GM21360 (cell line): ENCODE measurements around the gene TNIP1.

ENCODE experiments used
- ATAC-seq: cut with Tn5 transposase; IDR thresholded peaks from one replicate; pipeline ENCODE4 v1.9.1; 2021; ENCODE audit warnings: mild to moderate bottlenecking, moderate library complexity; ENCODE audit not compliant: unreplicated experiment

The TNIP1 gene

GRCh38 chr5:151047814-151048425 is 32.9 kb downstream of the TNIP1 start:
- ATAC-seq = peak; percentile 45

- ATAC-seq = no peak
Measured at GRCh38 chr5:151042453-151043093, 38.3 kb downstream of the TNIP1 start.

- no peak for ATAC-seq
Measured at GRCh38 chr5:151041577-151042268, 39.1 kb downstream of the TNIP1 start.

DNA sequence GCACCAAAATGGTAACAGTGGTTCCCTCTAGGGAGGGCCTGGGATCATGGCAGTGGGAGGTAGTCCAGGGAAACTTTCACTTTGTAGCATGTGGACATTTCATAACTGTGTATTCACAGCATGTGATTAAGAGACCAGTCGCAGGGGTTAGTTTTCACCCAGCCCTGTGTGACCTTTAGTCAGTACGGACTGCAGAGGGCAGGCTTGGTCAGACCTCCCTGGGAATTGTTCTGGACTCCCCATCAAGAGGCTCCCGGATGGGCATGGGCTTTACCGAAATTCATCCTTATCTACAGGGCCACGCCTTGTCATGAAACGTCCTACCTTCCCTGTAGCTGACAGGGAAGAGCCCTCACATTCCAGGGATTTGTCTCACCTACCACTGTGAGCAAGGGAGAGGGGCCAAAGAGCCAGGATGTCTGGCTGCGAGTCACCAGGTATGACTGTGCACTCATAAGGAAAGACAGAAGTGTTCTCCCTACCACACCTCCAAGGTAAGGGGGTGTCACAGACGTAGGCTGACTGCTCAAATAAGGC is 40.6 kb downstream of the TNIP1 start:
- ATAC-seq = no peak

DNA sequence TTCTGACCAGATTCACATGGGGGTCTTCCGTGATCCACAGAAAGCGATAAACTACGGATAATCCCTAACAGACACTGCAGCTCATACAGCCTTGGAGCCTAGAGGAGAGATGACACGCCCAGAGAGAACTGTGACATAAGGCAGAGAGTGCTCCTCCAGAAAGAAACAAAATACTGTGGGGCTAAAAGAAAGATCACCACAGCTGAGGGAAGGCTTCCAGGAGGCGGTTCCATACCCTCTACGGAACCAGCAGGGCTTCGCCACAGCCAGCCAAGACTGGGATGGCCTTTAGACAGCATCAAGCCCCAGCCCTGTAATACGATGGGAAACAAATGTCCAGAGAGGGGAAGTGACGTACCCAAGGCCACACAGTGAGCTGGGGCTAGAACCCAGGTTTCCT is 41.2 kb downstream of the TNIP1 start:
- no peak for ATAC-seq

GRCh38 chr5:151038801-151039238 is 42.0 kb downstream of the TNIP1 start:
- ATAC-seq = no peak

DNA sequence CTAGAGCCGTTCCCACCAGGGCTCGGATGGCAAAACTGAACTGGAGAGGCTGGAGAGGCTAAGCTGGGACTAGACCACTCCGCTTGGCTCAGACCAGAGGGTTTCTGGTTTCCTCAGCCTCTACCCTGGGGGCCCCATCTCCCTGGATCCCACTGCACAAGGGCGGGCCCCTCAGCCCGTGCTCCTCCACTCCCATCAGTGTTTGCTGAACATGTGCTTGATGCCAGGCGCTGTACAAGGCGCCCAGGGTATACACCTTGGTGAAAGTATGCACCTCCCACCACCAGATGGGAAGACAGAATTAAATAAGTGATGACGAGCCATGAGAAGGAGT is 42.5 kb downstream of the TNIP1 start:
- ATAC-seq = no peak

DNA sequence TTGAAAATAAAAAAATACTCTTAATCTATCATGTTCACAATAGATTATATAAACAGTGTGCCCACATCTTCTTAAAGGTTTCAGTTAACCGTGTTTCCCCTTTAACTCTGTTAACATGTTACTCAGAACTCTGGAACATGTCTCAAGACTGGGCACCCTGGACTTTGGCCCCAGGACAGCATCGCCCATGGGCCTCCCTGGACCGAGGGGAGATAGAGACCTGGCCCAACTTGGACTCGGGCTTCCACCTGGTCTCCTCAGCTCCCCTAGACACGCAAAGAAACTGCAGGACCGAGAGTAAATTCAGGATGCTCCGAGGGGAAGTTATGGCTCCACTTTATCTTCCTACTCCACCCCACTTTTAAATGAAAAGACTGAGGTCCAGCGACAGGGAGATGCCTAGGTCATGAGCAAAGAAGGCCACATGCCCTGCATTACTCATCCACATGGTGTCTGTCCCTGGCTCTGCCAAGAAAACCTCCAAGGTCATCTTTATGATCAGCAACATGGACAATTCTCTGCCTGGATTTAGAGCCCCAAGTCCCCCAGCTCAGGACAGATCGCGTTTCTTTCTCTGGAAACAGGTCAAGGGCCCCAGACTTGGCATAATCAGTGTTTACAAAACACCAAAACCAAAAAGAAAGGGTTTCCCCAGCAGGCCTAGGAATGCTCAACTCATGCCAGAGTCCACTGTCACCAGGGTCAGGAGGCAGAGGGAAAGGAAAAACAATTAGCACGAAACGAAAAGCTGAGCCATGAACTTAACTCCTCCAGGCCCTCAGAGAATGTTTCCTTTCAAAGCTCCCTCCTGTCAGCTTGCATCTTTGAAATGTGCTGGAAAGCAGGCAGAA is 43.0 kb downstream of the TNIP1 start:
- no peak for ATAC-seq

- no peak for ATAC-seq
Measured at GRCh38 chr5:151036556-151036955, 44.3 kb downstream of the TNIP1 start.

DNA sequence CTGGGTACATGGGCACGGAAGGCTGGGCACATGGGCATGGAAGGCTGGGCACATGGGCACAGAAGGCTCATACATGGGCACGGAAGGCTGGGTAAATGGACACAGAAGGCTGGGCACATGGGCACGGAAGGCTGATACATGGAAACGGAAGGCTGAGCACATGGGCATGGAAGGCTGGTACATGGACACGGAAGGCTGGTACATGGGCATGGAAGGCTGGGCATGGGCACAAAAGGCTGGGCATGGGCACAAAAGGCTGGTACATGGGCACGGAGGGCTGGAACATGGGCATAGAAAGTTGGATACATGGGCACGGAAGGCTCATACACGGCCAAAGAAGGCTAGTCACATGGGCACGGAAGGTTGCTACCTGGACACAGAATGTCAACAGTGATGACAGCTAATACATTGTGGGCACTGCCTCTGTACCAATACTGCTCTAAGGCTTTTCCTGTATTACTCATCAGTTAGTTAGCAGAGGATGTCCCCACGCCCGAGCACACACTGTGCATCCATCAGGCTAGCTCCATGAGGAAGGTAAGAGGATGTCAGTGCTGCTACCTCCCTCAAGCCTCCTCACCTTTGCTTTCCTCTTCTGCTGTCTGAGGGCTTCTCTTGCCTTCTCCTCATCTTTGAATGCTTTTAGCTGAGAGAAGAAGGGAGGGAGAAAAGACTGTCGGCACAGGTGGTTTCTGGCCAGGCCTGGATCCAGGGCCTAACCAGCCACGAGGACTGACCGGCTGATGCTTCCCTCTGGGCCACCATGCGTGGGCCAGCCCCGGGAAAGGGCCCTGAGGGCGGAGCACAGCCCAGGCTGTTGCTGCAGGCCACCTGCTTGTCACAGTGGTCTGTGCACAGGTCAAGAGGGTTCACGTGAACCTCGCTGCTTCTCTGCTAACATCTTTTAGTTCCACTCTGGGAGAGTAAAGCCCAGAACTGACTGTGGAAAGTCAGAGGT is 46.1 kb downstream of the TNIP1 start:
- no peak for ATAC-seq

- ATAC-seq = no peak
Measured at GRCh38 chr5:151033217-151033934, 47.5 kb downstream of the TNIP1 start.

DNA sequence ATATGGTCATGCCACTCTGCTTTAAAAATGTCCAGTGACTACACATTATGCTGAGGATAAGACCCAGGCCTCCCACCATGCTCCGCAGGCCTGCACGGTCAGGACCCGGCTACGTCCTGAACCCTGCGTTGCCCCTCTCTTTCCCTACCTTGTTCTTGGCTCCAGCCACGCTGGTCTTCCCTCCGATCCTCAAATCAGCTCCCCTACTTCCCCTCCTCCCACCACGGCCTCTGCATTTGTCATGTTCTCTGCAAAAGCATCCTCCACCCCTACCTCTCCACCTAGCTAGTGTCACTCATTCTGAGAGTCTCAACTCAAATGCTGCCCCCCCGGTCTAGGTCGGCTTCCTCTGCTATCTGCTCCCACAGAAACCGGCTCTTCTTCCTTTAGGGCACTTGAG is 49.3 kb downstream of the TNIP1 start:
- ATAC-seq = no peak

DNA sequence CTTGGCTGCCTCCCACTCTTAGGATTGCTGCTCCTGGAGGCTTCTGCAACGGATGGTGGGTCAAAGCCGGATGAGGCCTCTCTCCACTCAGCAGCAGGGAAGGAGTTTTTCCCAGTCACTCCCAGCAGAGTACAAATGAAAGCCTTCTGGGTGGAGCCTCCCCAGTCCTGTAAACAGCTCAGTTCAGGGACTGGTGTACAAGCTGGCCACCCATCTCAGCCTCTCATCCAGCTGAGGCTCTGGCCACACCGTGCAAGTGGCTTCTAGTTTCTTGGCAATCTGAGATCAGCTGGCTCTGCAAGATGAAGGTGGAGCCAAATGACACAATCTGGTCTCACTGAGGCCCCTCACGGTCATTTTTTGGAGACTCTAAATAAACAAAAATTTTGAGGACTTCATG is 50.5 kb downstream of the TNIP1 start:
- no peak for ATAC-seq

DNA sequence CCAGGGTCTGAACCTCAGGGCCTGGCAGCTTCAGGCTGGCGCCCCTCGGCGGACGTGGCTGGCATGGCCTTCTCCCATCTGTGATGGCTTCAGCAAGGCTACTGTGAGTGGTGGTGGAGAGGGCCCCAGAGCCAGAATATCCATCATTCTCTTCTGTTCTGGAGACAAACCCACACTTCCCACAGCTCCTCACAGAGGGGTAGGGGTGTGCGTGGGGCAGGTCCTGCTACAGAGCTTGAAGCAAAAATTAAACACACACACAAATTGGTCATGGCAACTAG is 50.8 kb downstream of the TNIP1 start:
- no peak for ATAC-seq

DNA sequence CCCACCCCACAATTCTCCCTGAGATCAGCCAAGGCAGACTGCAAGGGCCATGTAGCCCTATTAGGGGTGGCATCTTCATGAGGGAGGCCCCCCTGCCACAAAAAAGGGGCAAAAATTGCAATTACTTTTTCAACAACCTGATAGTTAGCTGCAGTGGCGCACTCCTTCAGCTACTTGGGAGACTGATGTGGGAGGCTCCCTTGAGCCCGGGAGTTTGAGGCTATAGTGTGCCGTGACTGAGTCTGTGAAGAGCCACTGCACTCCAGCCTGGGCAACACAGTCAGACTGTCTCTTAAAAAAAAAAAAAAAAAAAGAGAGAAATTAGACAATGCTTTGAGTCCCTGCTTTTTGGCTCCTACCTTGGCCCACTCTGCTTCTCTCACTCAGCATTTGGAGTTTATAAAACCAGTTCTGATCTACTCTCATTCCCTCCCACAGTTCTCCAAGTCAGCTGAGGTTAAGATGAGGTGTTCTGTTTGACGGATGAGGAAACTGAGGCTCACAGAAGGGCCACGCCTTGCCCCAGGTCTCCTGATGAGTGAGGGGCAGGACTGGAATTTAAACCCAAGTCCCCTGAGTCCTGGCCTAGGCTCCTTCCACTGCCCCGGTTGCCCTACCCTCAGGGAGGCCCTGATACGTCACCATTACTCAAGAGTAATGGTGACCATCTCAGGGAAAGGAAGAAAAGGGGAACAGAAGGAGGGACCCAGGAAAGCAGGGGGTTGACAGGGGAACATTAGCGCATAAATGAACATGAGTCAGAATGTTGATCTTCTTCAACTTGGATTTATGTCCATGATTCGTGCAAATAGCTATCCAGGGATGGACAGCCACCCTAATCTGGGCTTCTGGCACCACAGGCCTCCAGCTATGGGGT is 51.4 kb downstream of the TNIP1 start:
- ATAC-seq = no peak

DNA sequence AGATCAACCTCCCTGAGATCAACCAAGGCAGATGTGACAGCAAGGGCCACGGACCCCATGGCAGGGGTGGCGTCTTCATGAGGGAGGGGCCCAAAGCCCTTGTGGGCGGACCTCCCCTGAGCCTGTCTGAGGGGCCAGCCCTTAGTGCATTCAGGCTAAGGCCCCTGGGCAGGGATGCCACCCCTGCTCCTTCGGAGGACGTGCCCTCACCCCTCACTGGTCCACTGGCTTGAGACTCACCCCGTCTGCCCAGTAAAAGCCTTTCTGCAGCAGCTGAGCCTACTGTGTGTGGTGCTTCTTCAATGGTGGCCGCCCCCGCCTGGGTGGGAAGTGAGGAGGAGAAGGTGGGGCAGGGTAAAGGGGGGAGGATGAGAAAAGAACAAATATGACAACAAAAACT is 52.1 kb downstream of the TNIP1 start:
- ATAC-seq = no peak

DNA sequence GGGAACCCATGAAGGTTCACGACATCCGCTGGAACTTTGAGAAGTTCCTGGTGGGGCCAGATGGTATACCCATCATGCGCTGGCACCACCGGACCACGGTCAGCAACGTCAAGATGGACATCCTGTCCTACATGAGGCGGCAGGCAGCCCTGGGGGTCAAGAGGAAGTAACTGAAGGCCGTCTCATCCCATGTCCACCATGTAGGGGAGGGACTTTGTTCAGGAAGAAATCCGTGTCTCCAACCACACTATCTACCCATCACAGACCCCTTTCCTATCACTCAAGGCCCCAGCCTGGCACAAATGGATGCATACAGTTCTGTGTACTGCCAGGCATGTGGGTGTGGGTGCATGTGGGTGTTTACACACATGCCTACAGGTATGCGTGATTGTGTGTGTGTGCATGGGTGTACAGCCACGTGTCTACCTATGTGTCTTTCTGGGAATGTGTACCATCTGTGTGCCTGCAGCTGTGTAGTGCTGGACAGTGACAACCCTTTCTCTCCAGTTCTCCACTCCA is 52.8 kb downstream of the TNIP1 start:
- ATAC-seq = no peak

DNA sequence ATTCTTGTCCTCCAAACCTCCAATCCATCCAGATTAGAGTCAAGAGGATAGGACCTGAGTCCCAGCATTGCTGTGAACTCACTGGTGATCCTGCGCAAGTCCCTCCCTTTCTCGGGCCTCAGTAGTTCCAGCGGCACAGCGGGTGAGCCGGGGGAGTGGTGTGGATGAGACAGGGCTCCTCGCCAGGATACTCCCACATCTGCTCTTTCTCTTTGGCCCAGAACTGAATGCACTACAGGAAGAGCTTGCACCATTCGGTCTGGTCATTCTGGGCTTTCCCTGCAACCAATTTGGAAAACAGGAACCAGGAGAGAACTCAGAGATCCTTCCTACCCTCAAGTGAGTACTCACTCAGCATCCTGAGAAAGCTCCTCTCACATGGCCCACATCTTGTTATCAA is 54.2 kb downstream of the TNIP1 start:
- ATAC-seq = no peak

DNA sequence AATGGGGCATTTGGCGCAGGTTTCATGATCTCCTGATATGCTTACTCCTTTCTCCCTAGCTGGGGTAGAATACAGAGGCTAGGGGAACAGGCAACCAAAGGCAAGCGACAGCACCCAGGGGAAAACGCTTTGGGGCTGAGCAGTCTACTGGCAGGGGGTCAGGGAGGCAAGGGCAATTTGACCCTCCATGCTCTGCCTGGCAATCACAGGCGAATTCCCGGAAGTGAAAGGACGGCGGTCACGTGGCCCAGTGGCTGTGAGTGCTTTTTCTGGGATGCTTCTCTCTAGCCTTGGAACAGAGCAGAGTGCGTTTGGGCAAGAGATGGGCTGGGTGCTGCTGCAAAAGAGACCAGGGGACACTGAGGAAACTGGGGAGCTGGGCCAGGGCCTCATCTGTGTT is 54.7 kb downstream of the TNIP1 start:
- no peak for ATAC-seq
